AML-193 (cell line): ENCODE measurements around the gene BNC2.
"Not testable (repeated sequence)": the region's sequence is repeated elsewhere in the genome, so short reads cannot be mapped to it uniquely, and the experiment has no call there.

Experiments used
- DNase-seq, 2 experiments: peaks; one replicate each; lab custom pipeline; 2025; lab: John Stamatoyannopoulos, UW

Gene BNC2, protein sequence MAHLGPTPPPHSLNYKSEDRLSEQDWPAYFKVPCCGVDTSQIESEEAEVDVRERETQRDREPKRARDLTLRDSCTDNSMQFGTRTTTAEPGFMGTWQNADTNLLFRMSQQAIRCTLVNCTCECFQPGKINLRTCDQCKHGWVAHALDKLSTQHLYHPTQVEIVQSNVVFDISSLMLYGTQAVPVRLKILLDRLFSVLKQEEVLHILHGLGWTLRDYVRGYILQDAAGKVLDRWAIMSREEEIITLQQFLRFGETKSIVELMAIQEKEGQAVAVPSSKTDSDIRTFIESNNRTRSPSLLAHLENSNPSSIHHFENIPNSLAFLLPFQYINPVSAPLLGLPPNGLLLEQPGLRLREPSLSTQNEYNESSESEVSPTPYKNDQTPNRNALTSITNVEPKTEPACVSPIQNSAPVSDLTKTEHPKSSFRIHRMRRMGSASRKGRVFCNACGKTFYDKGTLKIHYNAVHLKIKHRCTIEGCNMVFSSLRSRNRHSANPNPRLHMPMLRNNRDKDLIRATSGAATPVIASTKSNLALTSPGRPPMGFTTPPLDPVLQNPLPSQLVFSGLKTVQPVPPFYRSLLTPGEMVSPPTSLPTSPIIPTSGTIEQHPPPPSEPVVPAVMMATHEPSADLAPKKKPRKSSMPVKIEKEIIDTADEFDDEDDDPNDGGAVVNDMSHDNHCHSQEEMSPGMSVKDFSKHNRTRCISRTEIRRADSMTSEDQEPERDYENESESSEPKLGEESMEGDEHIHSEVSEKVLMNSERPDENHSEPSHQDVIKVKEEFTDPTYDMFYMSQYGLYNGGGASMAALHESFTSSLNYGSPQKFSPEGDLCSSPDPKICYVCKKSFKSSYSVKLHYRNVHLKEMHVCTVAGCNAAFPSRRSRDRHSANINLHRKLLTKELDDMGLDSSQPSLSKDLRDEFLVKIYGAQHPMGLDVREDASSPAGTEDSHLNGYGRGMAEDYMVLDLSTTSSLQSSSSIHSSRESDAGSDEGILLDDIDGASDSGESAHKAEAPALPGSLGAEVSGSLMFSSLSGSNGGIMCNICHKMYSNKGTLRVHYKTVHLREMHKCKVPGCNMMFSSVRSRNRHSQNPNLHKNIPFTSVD

DNA sequence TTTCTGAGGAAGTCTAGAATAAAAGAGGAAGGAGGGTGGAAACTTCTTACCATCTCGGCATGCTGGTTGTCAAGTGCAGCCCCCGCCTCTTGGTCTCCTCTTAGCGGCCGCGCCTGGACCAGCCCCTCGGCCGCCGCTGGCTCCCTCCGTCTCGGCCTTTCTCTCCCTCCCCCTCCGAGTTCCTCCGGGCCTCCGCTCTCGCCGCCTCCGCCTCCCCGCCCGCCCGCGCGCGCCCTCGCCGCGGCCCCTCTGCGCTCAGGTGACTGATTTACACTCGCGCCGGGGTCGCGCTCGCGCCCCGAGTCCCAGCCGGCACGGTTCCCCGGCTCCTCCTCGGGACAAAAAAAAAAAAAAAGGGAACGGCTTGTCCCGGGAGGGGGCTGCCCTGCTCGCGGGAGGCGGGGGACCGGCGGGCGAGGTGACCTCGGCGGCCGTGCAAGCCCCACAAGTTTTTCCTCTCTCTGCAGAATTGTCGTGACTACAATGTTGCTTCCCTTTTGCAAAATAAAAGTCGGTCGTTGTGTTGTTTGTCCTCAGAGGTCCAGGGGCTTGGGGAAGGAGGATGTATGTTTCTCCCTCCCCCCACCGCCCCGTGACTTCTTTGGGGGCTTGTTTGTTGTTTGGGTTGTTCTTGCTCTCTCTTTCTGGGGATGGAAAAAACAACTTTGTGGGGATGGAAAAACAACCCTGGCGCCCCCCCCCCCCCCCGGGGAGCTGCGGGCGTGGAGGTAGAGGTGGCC lies at the start of gene BNC2:
Gene BNC2 (minus strand): TSS at position 75 of the 740 bp plus-strand sequence. CDS start 22 bp downstream, at position 53.
- peak; percentile 18 to 20 for DNase-seq

DNA sequence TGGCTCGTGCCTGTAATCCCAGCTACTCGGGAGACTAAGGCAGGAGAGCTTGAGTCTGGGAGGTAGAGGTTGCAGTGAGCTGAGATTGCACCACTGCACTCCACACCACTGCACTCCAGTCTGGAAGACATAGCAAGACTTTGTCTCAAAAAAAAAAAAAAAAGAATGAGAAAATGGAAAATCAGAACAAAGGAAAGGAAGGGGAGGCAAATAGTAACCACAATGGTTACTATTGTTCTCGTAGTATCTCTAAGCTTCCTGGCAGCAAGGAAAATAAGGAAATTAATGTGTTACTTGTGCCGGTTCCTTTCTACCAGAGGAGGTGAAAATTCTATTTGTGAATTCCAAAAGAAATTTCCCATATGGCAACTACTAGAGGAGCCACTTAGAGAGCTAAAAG lies 48.5 kb upstream of the BNC2 start:
- DNase-seq, result no peak

DNA sequence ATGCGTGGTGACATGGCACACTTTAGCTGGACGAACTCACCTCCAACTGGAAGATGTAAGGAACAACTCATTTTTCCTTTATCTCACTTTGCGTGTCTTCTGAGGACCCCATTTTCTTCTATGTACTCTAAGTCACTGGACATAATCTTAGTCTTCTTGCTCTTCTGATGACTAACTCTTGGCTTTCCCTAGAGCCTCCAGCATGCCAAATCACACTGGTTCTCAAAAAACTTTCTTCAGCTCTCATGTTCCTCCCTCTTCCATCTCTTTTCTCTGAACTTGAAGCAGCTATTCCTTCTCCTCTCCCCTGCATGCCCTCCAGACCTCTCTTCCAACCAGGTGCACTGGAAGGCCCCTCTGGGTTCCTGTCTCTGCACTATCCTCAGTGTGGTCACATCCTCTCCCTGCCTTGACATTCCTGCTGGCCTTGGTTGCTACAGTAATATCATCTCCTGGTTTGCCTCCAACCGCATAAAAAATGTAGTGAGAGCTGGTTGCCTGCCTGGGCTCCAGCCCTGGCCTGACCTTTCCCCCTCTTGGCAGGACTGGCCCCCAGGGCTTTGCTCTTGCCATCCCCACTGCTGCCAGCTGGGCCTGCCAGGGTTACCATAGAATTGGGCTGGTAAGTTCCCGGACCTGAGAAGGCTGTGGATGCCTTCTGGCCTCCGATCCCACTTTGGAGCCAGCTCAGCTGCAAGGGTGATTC lies 44.8 kb upstream of the BNC2 start:
- DNase-seq, result no peak

DNA sequence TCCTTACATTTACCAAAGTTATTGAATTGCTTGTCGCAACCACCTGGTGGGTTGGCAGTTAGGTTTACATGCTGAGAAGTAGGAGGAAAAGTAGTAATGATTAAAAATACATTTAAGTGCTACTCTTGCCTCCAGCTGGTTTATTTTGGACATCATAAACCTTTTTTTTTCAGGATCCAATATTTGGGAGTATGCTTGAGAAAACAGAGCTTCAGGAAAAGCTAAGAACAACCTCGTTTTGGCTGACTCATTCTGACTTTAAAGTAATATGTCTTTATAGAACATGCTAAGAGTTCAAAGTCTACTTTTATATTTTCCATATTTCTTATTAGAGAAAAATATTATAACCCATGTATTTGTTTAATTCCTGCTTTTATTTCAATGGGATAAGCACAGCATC lies 41.7 kb upstream of the BNC2 start:
- DNase-seq, result no peak

DNA sequence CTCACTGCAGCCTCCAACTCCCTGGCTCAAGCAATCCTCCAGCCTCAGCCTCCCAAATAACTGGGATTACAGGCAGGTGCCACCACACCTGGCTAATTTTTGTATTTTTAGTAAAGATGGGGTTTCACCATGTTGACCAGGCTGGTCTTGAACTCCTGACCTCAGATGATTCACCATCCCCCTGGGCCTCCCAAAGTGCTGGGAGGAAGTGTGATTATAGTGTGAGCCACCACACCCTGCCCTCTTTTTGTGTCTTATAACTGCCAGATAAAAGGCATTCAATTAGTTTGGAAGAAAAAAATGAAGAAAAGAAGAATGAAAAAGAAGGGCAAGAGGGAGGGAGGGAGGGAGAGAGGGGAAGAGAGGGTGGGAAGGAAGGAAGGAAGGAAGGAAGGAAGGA lies 37.7 kb upstream of the BNC2 start:
- not testable (repeated sequence) for DNase-seq

DNA sequence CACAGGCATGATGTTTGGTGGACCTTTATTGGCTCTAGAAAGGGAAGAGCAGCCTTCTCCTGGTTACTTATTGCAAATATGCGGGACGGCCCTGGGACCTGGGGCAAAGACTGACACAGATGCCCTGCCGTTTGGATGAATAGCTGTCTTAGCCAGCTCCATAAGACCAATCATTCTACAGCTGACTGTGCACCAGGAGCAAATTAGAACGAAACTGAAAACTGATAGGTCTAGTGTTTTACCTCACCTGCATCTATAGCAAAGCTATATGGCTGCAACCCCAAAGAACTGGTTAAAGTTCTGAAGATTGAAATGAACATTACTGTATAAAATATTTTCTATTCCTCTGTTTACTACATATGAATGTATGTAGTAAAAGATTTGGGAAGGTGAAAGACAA lies 34.2 kb upstream of the BNC2 start:
- no peak for DNase-seq

DNA sequence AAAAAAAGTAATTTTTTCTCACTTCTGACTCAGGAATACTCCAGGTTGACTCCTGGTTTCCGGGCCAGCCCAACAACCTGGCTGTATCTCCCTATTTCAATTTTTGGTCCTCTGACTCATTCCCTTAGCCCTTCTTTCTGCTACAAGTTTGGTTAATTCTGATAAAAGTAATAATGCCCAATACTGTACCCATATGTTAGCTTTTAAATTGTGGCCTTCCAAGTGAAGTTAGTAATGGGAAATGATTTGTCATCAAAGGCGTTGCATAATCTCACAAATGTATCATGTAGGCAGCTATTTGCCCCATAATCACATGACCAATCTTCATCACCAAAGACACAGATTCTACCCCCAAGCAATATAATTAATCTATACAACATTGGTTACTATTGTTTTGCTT lies 31.1 kb upstream of the BNC2 start:
- peak in 1 of 2 experiments; percentile 4 for DNase-seq

DNA sequence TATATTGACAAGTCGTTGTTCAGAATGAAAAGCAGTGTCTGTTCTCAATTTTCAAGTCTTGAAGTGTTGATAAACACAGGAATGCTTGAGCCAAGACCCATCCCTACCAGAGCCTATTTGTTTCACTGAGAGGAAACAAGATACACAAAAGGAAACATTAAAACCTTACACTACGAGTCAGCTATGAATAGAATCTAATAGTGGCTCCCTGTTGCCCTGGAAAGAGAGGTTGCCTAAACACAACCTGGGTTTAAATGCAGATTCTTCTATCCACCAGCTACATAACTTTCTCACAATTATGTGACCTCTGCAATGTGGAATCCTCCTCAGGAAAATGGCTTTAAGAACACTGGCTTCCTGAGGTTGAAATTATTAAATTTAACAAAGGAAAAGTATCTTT lies 29.1 kb upstream of the BNC2 start:
- DNase-seq, result no peak

DNA sequence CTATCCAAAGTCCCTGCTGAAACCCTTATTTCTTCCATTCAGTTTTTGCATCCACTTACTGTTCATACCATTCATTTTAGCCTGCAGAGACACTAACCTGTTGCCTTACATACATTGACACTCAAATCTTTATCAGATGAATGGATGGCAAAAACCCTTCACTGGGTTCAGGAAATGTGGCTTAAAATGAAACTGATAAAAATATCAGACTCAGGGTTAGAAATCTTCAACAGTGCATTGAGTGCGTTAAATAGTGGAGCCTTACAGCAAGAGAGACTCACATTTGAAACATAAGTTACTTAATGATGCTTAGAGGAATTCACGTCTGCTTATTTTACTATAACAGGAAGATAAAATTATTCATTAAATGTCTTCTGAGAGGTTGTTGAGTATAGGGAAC lies 28.0 kb upstream of the BNC2 start:
- no peak for DNase-seq

DNA sequence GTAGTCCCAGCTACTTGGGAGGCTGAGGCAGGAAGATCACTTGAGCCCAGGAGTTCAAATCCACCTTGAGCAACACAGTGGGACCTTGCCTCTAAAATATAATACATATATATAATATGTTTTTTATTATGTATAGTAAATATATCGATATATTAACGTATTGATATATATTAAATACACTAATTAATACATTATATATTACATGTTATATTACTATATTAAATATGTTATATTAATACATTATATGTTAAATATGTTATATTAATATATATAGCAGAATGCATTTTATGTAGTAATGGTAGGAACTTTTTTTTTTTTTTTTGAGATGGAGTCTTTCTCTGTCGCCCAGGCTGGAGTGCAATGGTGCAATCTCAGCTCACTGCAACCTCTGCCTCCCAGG lies 18.1 kb upstream of the BNC2 start:
- no peak for DNase-seq

DNA sequence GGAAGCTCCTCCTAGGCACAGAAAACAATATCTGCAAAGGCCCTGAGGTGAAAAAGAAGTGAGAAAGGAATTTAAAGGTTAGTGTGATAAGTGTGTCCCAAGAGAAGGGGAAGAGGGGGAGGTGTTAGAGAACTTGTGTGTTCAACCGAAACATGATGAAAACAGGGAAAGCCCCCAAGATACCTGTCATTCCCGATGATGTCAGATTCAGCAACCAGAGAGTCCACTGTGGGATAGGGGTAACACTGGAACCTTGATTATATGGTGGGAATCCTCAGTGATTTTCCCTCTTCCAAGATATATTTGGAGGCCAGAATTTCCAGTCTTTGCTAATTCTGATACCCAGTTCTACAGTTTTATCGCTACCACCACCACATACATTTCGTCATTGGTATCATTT lies 15.5 kb upstream of the BNC2 start:
- DNase-seq, result no peak

DNA sequence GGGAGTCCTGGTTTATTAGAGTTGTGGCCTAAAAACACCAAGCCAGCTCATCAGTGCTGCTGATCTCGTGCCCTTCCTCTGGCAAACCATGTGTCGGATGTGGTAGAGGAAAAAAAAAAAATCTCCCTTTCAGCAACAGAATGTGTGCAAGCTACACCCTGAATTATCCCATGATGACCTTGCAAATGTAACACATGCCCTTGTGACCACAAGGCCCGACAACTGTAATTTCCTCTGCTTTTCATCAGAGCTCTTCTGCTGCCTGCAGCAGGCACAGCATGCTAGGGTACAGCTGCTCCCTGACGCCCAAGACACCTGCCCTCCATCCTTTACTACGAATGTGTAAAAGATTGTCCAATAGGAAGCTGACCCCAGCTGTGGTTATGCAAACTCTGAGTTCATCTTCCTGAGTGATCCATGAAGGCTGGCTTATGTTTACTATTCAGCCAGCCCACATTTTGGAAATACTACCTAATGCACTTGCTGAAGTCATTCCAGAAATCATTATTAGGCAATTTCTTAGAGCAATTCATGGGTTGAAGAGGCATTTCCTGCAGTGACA lies 14.6 kb upstream of the BNC2 start:
- DNase-seq, result peak; percentile 94 to 97

DNA sequence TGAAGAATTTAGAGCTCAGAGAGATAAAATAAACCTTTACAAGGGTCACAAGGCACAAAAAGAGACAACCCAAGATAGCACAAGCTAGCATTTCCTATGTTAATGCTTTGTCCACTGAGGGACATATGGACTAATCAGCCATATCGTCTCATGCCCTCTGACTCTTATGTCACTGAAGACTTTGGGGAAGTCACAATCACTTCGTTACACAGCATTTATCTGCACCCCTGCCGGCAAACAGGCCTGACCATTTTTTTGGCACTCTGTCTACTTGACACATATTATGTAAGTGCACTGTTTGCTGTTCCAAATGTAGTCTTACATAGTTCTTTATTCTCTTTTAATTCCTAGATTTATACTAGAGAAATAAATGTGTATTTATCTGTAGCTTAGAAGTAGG lies 13.9 kb upstream of the BNC2 start:
- DNase-seq, result peak; percentile 61 to 66

DNA sequence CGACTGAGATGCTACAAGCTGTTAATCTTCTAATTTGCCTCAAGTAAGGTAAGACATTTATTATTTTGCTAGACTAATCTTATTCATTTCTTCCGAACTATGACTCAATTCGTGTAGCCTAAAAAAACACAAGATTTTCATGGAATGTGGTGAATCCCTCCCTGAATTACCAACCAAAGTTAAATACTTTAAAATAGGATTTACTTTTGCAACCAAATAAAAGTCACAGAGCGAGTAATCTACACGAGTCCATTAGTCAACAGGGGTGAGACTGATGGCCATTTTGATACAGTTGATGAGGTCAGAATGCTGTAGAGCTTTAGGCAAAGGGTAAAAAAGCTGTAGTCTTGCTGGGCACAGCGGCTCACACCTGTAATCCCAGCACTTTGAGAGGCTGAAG lies 13.1 kb upstream of the BNC2 start:
- no peak for DNase-seq

DNA sequence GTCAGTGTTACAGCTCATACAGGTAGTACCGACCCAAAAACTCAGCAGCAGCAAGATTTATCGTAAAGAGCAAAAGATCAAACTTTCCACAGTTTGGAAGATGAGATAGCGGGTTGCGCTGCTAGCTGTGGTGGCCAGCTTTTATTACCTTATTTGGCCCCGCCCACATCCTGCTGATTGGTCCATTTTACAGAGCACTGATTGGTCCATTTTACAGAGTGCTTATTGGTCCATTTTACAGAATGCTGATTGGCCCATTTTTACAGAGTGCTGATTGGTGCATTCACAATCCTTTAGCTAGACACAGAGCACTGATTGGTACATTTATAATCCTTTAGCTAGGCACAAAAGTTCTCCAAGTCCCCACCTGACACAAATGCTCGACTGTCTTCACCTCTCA lies 12.0 kb upstream of the BNC2 start:
- not testable (repeated sequence) for DNase-seq

DNA sequence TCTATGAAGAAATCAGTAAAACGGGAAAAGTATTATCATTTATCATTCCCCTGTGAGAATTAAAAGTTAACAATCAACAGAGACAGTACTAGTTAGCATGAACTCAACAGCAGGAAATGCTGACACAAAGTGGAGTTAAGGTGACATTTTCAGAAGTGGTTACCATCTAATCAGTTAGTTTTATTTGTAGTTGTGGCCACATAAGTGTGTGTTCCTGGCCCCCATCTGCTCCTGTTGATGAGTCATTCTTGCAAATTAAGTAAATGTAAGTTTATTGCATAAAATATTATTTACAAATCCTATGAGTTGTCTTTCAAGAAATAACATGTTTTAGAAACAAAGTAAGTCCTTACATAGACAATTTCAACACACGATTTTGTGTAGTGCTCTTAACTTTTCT lies 8.9 kb upstream of the BNC2 start:
- DNase-seq, result no peak

DNA sequence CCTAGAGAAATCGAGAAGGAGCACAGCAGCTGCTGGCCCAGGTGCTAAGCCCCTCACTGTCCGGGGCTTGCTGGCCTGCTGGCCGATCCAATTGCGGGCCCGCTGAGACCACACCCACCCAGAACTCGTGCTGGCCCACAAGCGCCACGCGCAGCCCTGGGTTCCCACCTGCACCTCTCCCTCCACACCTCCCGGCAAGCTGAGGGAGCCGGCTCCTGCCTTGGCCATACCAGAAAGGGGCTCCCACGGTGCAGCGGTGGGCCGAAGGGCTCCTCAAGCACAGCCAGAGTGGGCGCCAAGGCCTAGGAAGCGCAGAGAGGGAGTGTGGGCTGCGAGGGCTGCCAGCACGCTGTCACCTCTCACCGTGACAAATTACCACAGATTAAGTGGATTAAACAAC lies 6.8 kb upstream of the BNC2 start:
- DNase-seq, result no peak

DNA sequence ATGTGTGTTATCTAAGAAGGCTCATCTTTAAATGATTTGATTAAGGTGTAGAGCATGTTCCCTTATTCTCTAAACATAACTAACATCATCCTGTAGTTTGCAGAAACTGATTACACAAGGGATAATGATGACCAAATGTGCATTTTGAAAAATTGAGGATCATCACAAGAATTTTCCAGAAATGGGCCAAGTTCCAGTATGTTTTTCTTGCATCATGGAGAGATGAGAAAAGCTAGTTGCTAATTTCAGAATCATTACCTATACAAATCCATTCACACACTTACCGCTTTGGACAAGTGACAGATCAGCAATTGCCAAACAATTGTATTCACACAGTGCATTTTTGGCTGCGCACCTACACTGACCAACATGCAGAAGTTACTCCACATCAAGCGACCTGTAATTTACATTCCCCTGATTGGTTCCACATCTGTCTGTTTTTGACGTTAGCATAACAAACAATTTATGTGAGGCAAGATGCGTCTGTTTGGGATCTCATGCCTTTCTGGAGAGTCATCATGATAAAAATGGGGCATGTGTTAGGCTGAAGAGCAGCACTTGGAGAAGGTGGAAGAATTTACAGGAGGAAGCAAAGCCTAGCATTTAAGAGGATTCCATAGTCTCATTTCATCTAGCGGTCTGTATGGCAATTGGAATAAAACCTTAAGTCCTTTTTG lies 2.8 kb upstream of the BNC2 start:
- DNase-seq, result no peak

DNA sequence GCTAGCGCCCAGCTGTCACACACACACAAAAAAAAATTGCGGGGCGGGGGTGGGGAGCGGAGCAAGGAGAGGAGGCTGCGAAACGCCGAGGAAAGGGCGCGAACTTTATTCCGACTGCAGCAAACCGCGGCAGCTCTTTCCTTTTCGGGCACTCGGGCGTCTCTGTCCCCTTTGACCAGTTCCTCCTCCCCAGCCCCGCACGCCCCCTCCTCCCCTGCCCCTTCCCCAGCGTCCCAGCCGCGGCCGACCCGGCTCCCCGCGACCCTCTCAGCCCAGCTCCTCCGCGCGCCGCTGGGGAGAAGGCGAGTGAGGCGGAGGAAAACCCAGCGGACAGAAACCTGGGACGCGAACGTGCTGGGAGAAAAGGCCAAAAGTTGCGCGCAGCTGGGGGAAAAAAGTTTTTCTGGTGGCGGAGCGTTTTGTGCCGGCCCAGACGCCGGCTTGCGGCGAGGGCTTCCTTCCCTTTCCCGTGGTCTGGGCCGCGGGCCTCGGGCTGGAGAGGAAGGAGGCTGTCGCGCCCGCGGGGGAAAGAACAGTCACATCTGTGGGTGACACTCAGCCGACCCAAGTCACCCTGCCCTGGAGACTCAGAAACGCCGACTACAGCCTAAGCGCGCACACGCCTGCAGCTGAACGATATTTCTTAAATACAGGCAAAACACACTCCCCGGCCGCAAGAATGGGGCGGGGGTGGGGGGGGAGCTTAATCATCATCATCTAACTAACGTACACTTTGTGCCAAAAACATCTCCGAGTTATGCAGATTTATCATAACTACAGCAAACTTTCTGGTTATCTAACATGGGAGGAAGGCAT lies 1.1 kb upstream of the BNC2 start:
- DNase-seq, result peak; percentile 78 to 80
